ENCODE results near the gene B4GALT1. TPM values are rescaled to one million over a fixed set of nuclear protein-coding genes. Genes with fewer than 3 reads are reported as not detected.

The B4GALT1 gene
- total and polyA plus RNA-seq, 5 donors, result 24.7 to 137 (median 53.6) TPM

- ATAC-seq (no peak), DNase-seq (no peak)
- H3K27me3 ChIP-seq (ENCODE audit: control insufficient read depth, insufficient read depth), result no peaks in the 10 kb centered on the region
- H3K4me1 ChIP-seq (ENCODE audit: control insufficient read depth, insufficient read depth, low read length), result peaks cover 26% of the 10 kb centered on the region
- H3K9me3 ChIP-seq (ENCODE audit: control insufficient read depth, low read length), result no peaks in the 10 kb centered on the region
- intact Hi-C loops (cut with DNase I), result no loop called here
- no peak overlapping the region for H3K4me3 ChIP-seq (ENCODE audit: low read length)
- H3K27ac ChIP-seq (ENCODE audit: low read length), result no peak overlapping the region
- 35% methylated on average over 4 of the region's 4 CpGs for WGBS
Measured at GRCh38 chr9:33148367-33149014, 18.6 kb downstream of the B4GALT1 start.

DNA sequence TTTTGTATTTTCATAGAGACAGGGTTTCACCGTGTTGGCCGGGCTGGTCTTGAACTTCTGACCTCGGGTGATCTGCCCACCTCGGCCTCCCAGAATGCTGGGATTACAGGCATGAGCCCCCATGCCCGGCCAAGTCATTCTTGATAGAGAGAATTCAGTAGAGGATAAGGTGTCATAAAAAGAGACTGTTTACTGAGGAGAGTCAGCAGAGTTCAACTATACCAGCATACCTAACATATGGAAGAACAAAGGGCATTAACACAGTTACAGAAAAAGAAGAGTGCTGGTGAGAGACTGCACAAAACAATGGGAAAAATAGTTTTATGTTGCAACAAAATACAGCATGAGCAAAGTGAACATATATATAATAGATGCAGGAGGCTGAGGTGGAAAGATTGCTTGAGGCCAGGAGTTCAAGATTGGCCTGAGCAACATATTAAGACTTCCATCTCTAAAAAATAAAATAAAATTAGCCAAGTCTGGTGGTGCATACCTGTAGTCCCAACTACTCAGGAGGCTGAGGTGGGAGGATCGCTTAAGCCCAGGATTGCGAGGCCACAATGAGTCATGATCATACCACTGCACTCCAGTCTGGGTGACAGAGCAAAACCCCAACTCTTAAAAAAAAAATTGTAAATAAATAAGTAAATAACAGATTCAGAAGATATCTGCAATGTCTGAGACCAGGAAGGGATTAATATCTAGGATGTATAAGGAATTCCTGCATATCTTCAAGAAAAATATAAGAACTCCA, 19.5 kb downstream of the B4GALT1 start:
- ATAC-seq (no peak), DNase-seq (peak in 1 of 3 donors; percentile 7)
- H3K27ac ChIP-seq (ENCODE audit: low read length), result no peak overlapping the region
- intact Hi-C loops (cut with DNase I), result no loop called here
- H3K9me3 ChIP-seq (ENCODE audit: control insufficient read depth, low read length), result no peaks in the 10 kb centered on the region
- WGBS, result 84% methylated on average over 7 of the region's 7 CpGs
- no peak overlapping the region for H3K4me3 ChIP-seq (ENCODE audit: low read length)
- no peaks in the 10 kb centered on the region for H3K27me3 ChIP-seq (ENCODE audit: control insufficient read depth, insufficient read depth)
- H3K4me1 ChIP-seq (ENCODE audit: control insufficient read depth, insufficient read depth, low read length), result peaks cover 30% of the 10 kb centered on the region

- H3K9me3 ChIP-seq (ENCODE audit: control insufficient read depth, low read length), result no peaks in the 10 kb centered on the region
- no peak overlapping the region for H3K4me3 ChIP-seq (ENCODE audit: low read length)
- no peaks in the 10 kb centered on the region for H3K27me3 ChIP-seq (ENCODE audit: control insufficient read depth, insufficient read depth)
- DNase-seq, result no peak
- H3K27ac ChIP-seq (ENCODE audit: low read length), result no peak overlapping the region
- 96% methylated on average over 2 of the region's 2 CpGs for WGBS
- intact Hi-C loops (cut with DNase I), result no loop called here
- no peak for ATAC-seq
- H3K4me1 ChIP-seq (ENCODE audit: control insufficient read depth, insufficient read depth, low read length), result peaks cover 34% of the 10 kb centered on the region
Measured at GRCh38 chr9:33146298-33146697, 20.8 kb downstream of the B4GALT1 start.

- DNase-seq, result peak in 1 of 3 donors; percentile 11
- H3K27me3 ChIP-seq (ENCODE audit: control insufficient read depth, insufficient read depth), result no peaks in the 10 kb centered on the region
- H3K27ac ChIP-seq (ENCODE audit: low read length), result no peak overlapping the region
- no peaks in the 10 kb centered on the region for H3K9me3 ChIP-seq (ENCODE audit: control insufficient read depth, low read length)
- peaks cover 44% of the 10 kb centered on the region for H3K4me1 ChIP-seq (ENCODE audit: control insufficient read depth, insufficient read depth, low read length)
- intact Hi-C loops (cut with DNase I), result no loop called here
- H3K4me3 ChIP-seq (ENCODE audit: low read length), result no peak overlapping the region
- no peak for ATAC-seq
- 57% methylated on average over 3 of the region's 3 CpGs for WGBS
Measured at GRCh38 chr9:33144551-33144950, 22.6 kb downstream of the B4GALT1 start.

DNA sequence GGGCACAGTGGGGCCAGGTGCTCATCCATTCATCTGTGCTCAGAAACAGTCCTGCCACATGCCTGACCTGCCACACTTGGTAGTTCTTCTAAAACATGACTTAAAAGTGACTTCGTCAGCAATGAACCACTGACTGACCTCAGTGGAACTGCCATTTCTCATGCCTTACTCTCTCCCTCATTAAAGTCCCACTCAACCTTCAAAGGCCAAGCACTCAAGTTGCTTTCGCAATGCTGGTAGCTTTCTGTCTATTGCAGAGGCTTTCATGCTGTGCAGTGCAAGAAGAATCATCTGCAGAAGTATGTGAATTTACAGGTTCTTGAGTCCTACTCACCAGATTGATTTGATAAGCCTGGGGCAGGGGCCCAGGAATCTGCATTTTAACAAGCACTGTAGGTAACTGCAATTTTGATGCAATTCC, 23.9 kb downstream of the B4GALT1 start:
- Histone ChIP-seq H3K4me1 (ENCODE audit: control insufficient read depth, insufficient read depth, low read length) (peaks cover 48% of the 10 kb centered on the region), H3K27me3 (ENCODE audit: control insufficient read depth, insufficient read depth) (no peaks in the 10 kb centered on the region)
- WGBS, result 84% methylated on average over 2 of the region's 2 CpGs

GRCh38 chr9:33142535-33142934, 24.6 kb downstream of the B4GALT1 start:
- intact Hi-C loops (cut with DNase I), result no loop called here
- peaks cover 52% of the 10 kb centered on the region for H3K4me1 ChIP-seq (ENCODE audit: control insufficient read depth, insufficient read depth, low read length)
- peak in 1 of 3 donors; percentile 54 for DNase-seq
- no peak for ATAC-seq
- no peaks in the 10 kb centered on the region for H3K9me3 ChIP-seq (ENCODE audit: control insufficient read depth, low read length)
- no peak overlapping the region for H3K27ac ChIP-seq (ENCODE audit: low read length)
- no peak overlapping the region for H3K4me3 ChIP-seq (ENCODE audit: low read length)
- 63% methylated on average over 5 of the region's 5 CpGs for WGBS
- no peaks in the 10 kb centered on the region for H3K27me3 ChIP-seq (ENCODE audit: control insufficient read depth, insufficient read depth)

More for the DNA sequence above, 23.9 kb downstream of the B4GALT1 start:
- intact Hi-C loops (cut with DNase I), result no loop called here
- DNase-seq, result no peak
- Histone ChIP-seq H3K27ac (ENCODE audit: low read length) (no peak overlapping the region), H3K9me3 (ENCODE audit: control insufficient read depth, low read length) (no peaks in the 10 kb centered on the region), H3K4me3 (ENCODE audit: low read length) (no peak overlapping the region)
- ATAC-seq, result no peak

DNA sequence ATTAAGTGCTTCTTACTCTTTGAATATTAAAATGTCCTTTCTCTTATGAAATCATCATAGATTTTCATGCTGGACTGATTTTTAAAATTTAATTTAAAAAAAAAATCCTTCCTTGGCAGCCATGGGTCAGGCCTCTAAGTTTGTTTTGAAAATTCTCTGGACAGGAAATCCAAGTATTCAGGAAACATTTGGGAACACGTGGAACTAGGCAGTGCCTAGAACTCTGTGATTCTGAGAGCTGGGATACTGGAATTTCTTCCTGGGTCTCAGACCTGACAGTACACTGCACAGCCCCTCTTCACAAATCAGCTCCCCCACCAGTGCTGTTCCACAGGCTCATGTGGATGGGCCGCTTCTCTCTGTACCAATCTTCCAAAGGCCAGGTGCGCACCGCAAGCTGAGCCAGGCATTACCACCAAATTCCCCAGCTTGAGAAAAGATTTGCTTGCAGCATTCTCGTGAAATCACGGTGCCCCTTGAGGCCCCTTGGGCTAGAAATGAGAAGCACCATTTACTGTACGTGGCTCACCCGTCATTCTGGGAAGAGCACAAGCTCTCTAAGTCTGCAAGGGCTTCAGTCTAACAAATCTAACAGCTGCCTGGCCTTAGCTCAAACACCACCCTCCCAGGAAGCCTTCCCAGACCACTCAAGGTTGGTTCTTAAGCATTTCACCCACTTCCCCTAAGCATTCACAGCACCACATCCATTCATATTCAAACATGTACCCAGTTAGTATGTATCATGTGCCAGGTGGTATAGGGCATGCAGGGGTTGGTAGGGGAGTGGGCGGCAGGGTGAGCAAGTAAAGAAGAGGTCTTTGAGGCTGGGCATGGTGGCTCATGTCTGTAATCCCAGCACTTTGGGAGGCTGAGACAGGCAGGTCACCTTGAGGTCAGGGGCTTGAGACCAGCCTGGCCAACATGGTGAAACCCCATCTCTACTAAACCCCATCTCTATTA, 26.5 kb downstream of the B4GALT1 start:
- Histone ChIP-seq H3K27me3 (ENCODE audit: control insufficient read depth, insufficient read depth) (no peaks in the 10 kb centered on the region), H3K4me3 (ENCODE audit: low read length) (no peak overlapping the region), H3K9me3 (ENCODE audit: control insufficient read depth, low read length) (no peaks in the 10 kb centered on the region), H3K4me1 (ENCODE audit: control insufficient read depth, insufficient read depth, low read length) (peaks cover 64% of the 10 kb centered on the region), H3K27ac (ENCODE audit: low read length) (peak overlapping the region; percentile 72)
- WGBS, result 55% methylated on average over 9 of the region's 9 CpGs
- DNase-seq, result no peak
- intact Hi-C loops (cut with DNase I), result no loop called here
- peak; percentile 15 to 22 for ATAC-seq

DNA sequence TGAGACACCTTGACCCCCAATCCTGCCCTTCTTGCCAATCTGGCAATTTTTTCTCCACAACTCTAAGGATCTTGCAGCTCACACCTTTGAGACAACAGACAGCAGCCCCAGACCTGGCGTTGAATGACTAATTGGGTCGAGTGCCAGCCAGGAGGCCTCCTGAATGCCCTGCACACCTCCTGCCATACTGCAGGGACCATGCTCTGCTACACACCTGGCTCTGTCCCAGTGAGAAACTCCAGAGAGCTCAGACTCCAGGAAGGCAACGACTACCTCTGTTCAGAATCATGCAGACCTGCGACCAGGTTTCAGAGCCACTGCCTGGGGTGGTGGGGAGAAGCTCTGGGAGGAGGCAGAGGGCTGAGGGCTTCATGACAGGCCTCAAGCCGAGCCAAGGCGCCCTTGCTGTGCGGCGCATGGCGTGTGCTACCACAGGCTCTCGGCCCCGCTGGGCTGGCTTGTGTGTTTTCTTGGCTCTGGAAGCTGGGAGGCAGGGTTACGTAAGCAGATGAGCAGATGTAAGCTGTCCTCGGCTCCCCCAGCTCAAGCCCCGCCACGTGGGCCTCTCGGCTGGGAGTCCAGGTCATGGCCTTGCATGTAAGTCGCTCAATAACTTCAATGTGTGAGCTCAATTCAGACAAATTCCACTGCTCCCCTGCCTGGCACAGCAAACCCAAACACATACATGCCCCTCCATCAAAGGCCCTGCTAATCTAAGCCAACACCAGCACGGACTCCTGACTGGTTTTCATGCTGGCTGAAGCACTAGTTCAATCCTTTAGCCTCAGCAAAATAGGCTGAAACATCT, 27.5 kb downstream of the B4GALT1 start:
- H3K4me3 ChIP-seq (ENCODE audit: low read length), result no peak overlapping the region
- 33% methylated on average over 18 of the region's 18 CpGs for WGBS

GRCh38 chr9:33138768-33139167, 28.4 kb downstream of the B4GALT1 start:
- no peak for ATAC-seq
- H3K9me3 ChIP-seq (ENCODE audit: control insufficient read depth, low read length), result no peaks in the 10 kb centered on the region

More for the DNA sequence above, 27.5 kb downstream of the B4GALT1 start:
- ATAC-seq (peak; percentile 63 to 84), DNase-seq (peak; percentile 82 to 93 (median 90))
- H3K27me3 ChIP-seq (ENCODE audit: control insufficient read depth, insufficient read depth), result no peaks in the 10 kb centered on the region
- no peaks in the 10 kb centered on the region for H3K9me3 ChIP-seq (ENCODE audit: control insufficient read depth, low read length)
- intact Hi-C loops (cut with DNase I), result no loop called here
- H3K4me1 ChIP-seq (ENCODE audit: control insufficient read depth, insufficient read depth, low read length), result peaks cover 65% of the 10 kb centered on the region
- H3K27ac ChIP-seq (ENCODE audit: low read length), result peak overlapping the region; percentile 63

GRCh38 chr9:33137781-33138264, 29.3 kb downstream of the B4GALT1 start:
- no peaks in the 10 kb centered on the region for H3K27me3 ChIP-seq (ENCODE audit: control insufficient read depth, insufficient read depth)
- WGBS, result 84% methylated on average over 11 of the region's 11 CpGs
- no peaks in the 10 kb centered on the region for H3K9me3 ChIP-seq (ENCODE audit: control insufficient read depth, low read length)
- DNase-seq, result peak in 1 of 3 donors; percentile 57
- no peak for ATAC-seq
- peaks cover 57% of the 10 kb centered on the region for H3K4me1 ChIP-seq (ENCODE audit: control insufficient read depth, insufficient read depth, low read length)
- intact Hi-C loops (cut with DNase I), result no loop called here
- H3K27ac ChIP-seq (ENCODE audit: low read length), result no peak overlapping the region
- H3K4me3 ChIP-seq (ENCODE audit: low read length), result no peak overlapping the region

More at GRCh38 chr9:33138768-33139167, 28.4 kb downstream of the B4GALT1 start:
- Histone ChIP-seq H3K4me1 (ENCODE audit: control insufficient read depth, insufficient read depth, low read length) (peaks cover 63% of the 10 kb centered on the region), H3K4me3 (ENCODE audit: low read length) (no peak overlapping the region), H3K27ac (ENCODE audit: low read length) (no peak overlapping the region), H3K27me3 (ENCODE audit: control insufficient read depth, insufficient read depth) (no peaks in the 10 kb centered on the region)
- intact Hi-C loops (cut with DNase I), result no loop called here
- WGBS, result 94% methylated on average over 7 of the region's 7 CpGs
- DNase-seq, result no peak

All from right cardiac atrium (tissue), 5 donors.